ENCODE measurements around the gene LHPP.
A peak's percentile ranks its signal among the peaks of the same experiment; 100 is the strongest.

Gene LHPP

GRCh38 chr10:124461642-124462347 lies at the start of gene LHPP:
Gene LHPP, plus strand, starts transcription at chr10:124461823. Its CDS starts 40 bp downstream, at chr10:124461863.
- no peak for TF ChIP-seq CTCF (conservative IDR thresholded peaks at IDR 0.05; ENCODE audit: low read depth, low read length)
- H3K4me3 ChIP-seq (ENCODE audit: low read depth, low read length) = peak within 1 kb of the TSS; percentile 83
- peak; percentile 79 for DNase-seq (ENCODE audit: low read depth)

GRCh38 chr10:124414076-124414475 lies 47.5 kb upstream of the LHPP start:
- peak; percentile 22 for DNase-seq (ENCODE audit: low read depth)
- H3K4me3 ChIP-seq (ENCODE audit: low read depth, low read length) = no peak overlapping the region
- no peak for TF ChIP-seq CTCF (conservative IDR thresholded peaks at IDR 0.05; ENCODE audit: low read depth, low read length)

GRCh38 chr10:124415210-124415609 lies 46.4 kb upstream of the LHPP start:
- no peak for TF ChIP-seq CTCF (conservative IDR thresholded peaks at IDR 0.05; ENCODE audit: low read depth, low read length)
- H3K4me3 ChIP-seq (ENCODE audit: low read depth, low read length) = no peak overlapping the region
- DNase-seq (ENCODE audit: low read depth) = no peak

- peak; percentile 63 for DNase-seq (ENCODE audit: low read depth)
- no peak overlapping the region for H3K4me3 ChIP-seq (ENCODE audit: low read depth, low read length)
- no peak for TF ChIP-seq CTCF (conservative IDR thresholded peaks at IDR 0.05; ENCODE audit: low read depth, low read length)
Measured at GRCh38 chr10:124416733-124417132, 44.9 kb upstream of the LHPP start.

GRCh38 chr10:124417895-124418725 lies 43.5 kb upstream of the LHPP start:
- H3K4me3 ChIP-seq (ENCODE audit: low read depth, low read length) = peak overlapping the region; percentile 88
- TF ChIP-seq CTCF (conservative IDR thresholded peaks at IDR 0.05; ENCODE audit: low read depth, low read length) = peak; percentile 18
- peak; percentile 67 for DNase-seq (ENCODE audit: low read depth)

- no peak for TF ChIP-seq CTCF (conservative IDR thresholded peaks at IDR 0.05; ENCODE audit: low read depth, low read length)
Measured at GRCh38 chr10:124418726-124419501, 42.7 kb upstream of the LHPP start, which contains the start of gene OAT. Gene OAT, minus strand, starts transcription at chr10:124418923. Its CDS starts 6,752 bp downstream, at chr10:124412171.

More at GRCh38 chr10:124418726-124419501, 42.7 kb upstream of the LHPP start, which contains the start of gene OAT:
- DNase-seq (ENCODE audit: low read depth) = peak; percentile 96
- H3K4me3 ChIP-seq (ENCODE audit: low read depth, low read length) = peak within 1 kb of the TSS; percentile 88
